A673 (cell line): ENCODE data around the gene PDGFD. TPM values are rescaled to one million over a fixed set of nuclear protein-coding genes. Genes with fewer than 3 reads are reported as not detected.

Source experiments
- BruUV-seq: library from RNA; stranded (reverse); fragments of 400-500 nt; replicated peaks from 2 replicates; lab custom pipeline; 2021; lab: Mats Ljungman, UMichigan
- CTCF ChIA-PET: fragments of 300-600 bp; sonication (Branson Sonifier 250); formaldehyde crosslinking; loops from one replicate; lab custom pipeline; 2022; ENCODE audit warnings: antibody characterized with exemption; lab: Charles Lee
- POLR2A ChIA-PET: fragments of 300-600 bp; sonication (Branson Sonifier 250); formaldehyde crosslinking; loops from one replicate; lab custom pipeline; 2022; ENCODE audit warnings: antibody characterized with exemption; ENCODE audit not compliant: low non-redundant PET; lab: Charles Lee
- DNase-seq: peaks from one replicate; pipeline ENCODE4 v3.0.0-alpha.2; 2015; ENCODE audit warnings: low spot score
- H3K27ac ChIP-seq: fragments of 200-600 bp; sonication (generic); 2 replicates; pipeline ENCODE4 v1.5.1; 2016; ENCODE audit warnings: mixed run types, low read depth, mild to moderate bottlenecking, mixed read lengths, antibody characterized with exemption, low read length; ENCODE audit not compliant: poor library complexity, severe bottlenecking
- H3K27me3 ChIP-seq: fragments of 200-600 bp; sonication (generic); replicated peaks from 2 replicates; pipeline ENCODE4 v1.6.1; 2017; ENCODE audit warnings: mixed run types, low read depth, mild to moderate bottlenecking, mixed read lengths, antibody characterized with exemption, low read length; ENCODE audit not compliant: insufficient read depth, poor library complexity
- H3K36me3 ChIP-seq: fragments of 200-600 bp; sonication (generic); 2 replicates; pipeline ENCODE4 v1.6.1; 2016; ENCODE audit warnings: mixed run types, mild to moderate bottlenecking, mixed read lengths, antibody characterized with exemption, low read length; ENCODE audit not compliant: insufficient read depth, poor library complexity, severe bottlenecking
- H3K4me1 ChIP-seq: fragments of 200-600 bp; sonication (generic); 2 replicates; pipeline ENCODE4 v1.6.1; 2017; ENCODE audit warnings: mixed run types, mild to moderate bottlenecking, mixed read lengths, antibody characterized with exemption, low read length; ENCODE audit not compliant: insufficient read depth, poor library complexity, severe bottlenecking
- H3K4me3 ChIP-seq: fragments of 200-600 bp; sonication (generic); 2 replicates; pipeline ENCODE4 v1.5.1; 2016; ENCODE audit warnings: low read depth, mixed run types, mild to moderate bottlenecking, mixed read lengths, low read length; ENCODE audit not compliant: poor library complexity, severe bottlenecking
- H3K9me3 ChIP-seq: fragments of 200-600 bp; sonication (generic); 2 replicates; pipeline ENCODE4 v1.6.1; 2016; ENCODE audit warnings: mixed run types, low read depth, mild to moderate bottlenecking, mixed read lengths, antibody characterized with exemption, low read length; ENCODE audit not compliant: poor library complexity, severe bottlenecking
- CTCF ChIP-seq: fragments of 300-800, 200-600 bp; sonication (generic); conservative IDR thresholded peaks from 2 replicates; pipeline ENCODE4 v1.5.1; 2017; ENCODE audit warnings: low read depth, mild to moderate bottlenecking, antibody characterized with exemption, low read length, moderate library complexity, mixed read lengths
- EZH2 ChIP-seq: fragments of 200-600 bp; sonication (generic); IDR thresholded peaks from 2 replicates; pipeline ENCODE4 v1.6.1; 2017; ENCODE audit warnings: borderline replicate concordance, low read depth, mild to moderate bottlenecking, mixed read lengths, antibody characterized with exemption, low read length; ENCODE audit not compliant: poor library complexity, severe bottlenecking
- intact Hi-C: fragments of 100-400 bp; cut with micrococcal nuclease; formaldehyde crosslinking; loops from one replicate; pipeline ENCODE4 v1.10.0; 2022; ENCODE audit not compliant: unreplicated experiment
- total RNA-seq: library from RNA; stranded (reverse); gene quantifications from 2 replicates; pipeline ENCODE4 v1.2.3, GENCODE V29; 2021

The PDGFD gene
- total RNA-seq, 1 experiment from 2014 or later = 6.1 TPM

GRCh38 chr11:103877221-103877620, 286.7 kb downstream of the PDGFD start:
- Histone ChIP-seq H3K4me3 (no peak overlapping the region), H3K27me3 (no peaks in the 10 kb centered on the region), H3K36me3 (no peaks in the 10 kb centered on the region), H3K27ac (no peak overlapping the region), H3K4me1 (no peaks in the 10 kb centered on the region), H3K9me3 (no peaks in the 10 kb centered on the region)
- ChIA-PET POLR2A (no interaction called here), CTCF (no interaction called here)
- DNase-seq = no peak
- TF ChIP-seq CTCF (0 out of 2 replicates have a peak, but pooled peaks have one; percentile 18), EZH2 (no peak)
- BruUV-seq = no TSS peak
- intact Hi-C loops = no loop called here

- intact Hi-C loops = no loop called here
- H3K4me3 ChIP-seq = no peak overlapping the region
- H3K27ac ChIP-seq = no peak overlapping the region
- no TSS peak for BruUV-seq
- H3K27me3 ChIP-seq = no peaks in the 10 kb centered on the region
- ChIA-PET CTCF (no interaction called here), POLR2A (no interaction called here)
- H3K9me3 ChIP-seq = no peaks in the 10 kb centered on the region
- TF ChIP-seq EZH2 (no peak), CTCF (no peak)
- no peaks in the 10 kb centered on the region for H3K4me1 ChIP-seq
- H3K36me3 ChIP-seq = no peaks in the 10 kb centered on the region
- DNase-seq = no peak
Measured at GRCh38 chr11:103875855-103876510, 288.0 kb downstream of the PDGFD start.

- Histone ChIP-seq H3K9me3 (no peaks in the 10 kb centered on the region), H3K36me3 (no peaks in the 10 kb centered on the region), H3K27me3 (no peaks in the 10 kb centered on the region), H3K4me1 (no peaks in the 10 kb centered on the region), H3K4me3 (no peak overlapping the region), H3K27ac (no peak overlapping the region)
- ChIA-PET POLR2A (no interaction called here), CTCF (no interaction called here)
- no TSS peak for BruUV-seq
- DNase-seq = no peak
- intact Hi-C loops = no loop called here
- TF ChIP-seq EZH2 (no peak), CTCF (no peak)
Measured at GRCh38 chr11:103872748-103873147, 291.2 kb downstream of the PDGFD start.
